ENCODE measurements around the gene MAP3K10.
A peak's percentile ranks its signal among the peaks of the same experiment; 100 is the strongest.
"Not testable (repeated sequence)": the region's sequence is repeated elsewhere in the genome, so short reads cannot be mapped to it uniquely, and the experiment has no call there.

Gene MAP3K10

DNA sequence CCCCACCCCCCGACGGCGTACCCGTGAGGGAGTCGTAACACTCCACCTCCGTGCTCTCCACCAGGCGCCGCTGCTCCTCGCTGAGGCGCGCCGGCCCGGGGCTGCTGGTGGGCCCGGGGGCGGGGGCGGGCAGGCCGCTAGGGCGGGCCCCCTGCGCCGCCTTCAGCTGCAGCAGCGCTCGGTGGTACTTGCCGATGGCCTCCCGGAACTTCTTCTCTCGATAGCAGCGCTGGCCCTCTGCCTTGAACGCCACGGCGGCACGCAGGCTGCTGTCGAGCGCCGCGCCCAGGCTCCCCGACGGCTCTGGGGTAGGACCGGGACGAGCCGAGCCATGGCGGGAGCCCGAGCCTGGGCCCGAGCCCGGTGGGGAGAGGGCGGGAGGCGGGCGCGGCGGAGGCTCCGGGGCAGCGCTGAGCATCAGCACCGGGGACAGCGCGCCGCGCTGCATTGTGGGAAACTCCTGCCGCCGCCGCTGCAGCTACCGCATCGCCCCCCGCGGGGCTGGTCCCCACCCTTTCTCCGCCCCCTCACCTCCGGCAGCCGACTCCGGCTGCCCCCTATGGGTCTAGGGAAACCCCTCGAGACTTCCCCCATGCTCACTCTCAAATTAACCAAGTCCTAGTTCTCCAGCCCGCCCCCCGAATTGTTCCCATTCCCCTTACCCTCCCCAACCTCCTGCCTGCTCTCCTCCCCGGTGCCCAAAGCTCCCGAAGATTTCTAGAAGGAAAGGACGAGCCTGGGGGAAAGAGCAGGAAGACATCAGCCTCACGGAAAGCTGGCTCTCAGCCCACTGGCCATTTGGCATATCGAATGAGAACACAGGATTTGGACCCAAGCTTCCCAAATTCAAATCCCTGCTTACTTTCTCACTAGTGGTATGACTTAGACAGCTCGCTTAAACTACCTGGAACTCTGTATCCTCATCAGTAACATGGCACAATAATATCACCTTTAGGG is 27.0 kb downstream of the MAP3K10 start, which contains the start of gene TTC9B:
TSS of gene TTC9B (minus strand) at position 451 of the 957 bp plus-strand sequence. CDS start at position 448, 3 bp downstream.
- DNase-seq, result no peak

DNA sequence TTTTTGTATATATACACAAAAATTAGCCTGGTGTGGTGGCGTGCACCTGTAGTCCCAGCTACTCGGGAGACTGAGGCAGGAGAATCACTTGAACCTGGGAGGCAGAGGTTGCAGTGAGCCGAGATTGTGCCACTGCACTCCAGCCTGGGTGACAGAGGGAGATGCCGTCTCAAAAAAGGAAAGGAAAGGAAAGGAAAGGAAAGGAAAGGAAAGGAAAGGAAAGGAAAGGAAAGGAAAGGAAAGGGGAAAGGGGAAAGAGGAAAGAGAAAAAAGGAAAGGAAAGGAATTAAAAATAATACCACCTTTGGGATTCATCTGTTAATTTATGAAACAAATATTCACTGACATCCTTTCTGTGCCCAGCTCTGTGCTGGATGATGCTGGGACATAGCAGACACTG is 27.8 kb downstream of the MAP3K10 start:
- not testable (repeated sequence) for DNase-seq

DNA sequence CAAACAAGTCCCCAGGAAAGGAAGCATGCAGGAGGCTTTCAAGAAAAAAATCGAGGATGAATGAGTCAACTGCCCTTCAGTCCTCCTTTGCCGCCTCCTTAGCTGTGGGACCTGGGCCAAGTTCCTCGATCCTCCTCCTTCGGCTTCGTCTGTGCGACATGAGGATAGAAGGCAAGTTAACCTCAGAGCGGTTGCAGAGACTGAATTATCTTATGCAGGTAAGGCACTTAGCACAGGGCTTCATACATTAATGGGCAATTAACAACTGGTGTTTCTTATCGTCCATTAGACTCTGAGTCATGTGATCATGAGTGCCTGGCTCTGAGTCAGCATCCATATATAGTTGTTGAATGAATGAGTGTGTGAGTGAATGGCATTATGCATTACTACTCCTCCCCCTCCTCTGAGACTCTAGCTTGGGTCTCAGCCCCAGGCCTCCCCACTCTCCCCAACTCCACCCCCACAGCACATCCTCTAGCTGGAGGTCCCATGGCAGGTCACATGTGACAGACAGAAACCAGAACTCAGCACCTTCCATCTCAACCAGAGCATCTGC is 28.6 kb downstream of the MAP3K10 start:
- peak; percentile 35 for DNase-seq

DNA sequence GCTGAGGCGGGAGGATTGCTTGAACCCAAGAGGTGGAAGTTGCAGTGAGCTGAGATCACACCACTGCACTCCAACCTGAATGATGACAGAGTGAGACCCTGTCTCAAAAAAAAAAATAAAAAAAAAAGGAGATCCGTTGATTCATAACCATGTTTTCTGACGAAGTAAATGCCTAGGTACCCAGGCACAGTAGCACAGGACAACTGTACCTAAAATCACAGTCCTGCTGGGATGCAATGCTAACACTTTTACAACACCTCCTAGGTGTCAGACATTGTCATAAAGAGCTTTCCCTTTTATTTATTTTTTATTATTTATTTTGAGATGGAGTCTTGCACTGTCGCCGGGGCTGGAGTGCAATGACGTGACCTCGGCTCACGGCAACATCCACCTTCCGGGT is 29.4 kb downstream of the MAP3K10 start:
- no peak for DNase-seq

DNA sequence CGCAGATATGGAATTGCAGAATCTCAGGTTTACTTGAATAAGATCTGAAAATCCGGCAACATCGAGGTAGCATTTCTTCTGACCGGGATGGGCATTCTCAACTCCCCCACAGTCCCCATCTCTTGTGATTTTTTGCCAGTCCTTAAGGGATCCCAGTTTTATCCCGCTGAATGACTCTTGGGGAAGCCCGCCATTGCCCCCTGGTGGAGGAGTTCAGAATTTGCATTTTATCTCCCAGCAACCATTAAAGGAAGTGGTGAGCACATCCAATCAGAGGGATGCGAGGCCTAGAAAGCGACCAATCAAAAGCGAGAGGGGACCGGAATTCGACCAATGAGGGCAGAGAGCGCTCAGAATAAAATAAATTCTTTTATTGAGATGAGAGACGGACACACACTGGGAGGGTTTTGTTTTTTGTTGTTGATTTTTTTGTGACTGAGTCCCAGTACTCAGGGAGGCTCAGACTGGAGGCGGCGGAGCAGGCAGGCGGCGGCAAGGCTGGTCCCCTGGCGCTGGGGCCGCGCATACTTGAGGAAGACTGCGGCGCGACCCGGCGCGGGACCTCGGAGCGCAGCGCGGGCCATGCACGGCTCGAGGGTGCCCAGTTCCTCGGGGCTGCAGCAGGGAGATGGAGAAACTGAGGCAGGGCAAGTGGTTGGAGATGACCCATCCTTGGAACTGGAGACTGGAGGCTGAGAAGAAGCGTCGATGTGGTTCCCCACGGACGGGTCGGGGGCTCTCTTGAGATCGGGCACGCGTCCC is 30.8 kb downstream of the MAP3K10 start:
- peak; percentile 47 for DNase-seq

DNA sequence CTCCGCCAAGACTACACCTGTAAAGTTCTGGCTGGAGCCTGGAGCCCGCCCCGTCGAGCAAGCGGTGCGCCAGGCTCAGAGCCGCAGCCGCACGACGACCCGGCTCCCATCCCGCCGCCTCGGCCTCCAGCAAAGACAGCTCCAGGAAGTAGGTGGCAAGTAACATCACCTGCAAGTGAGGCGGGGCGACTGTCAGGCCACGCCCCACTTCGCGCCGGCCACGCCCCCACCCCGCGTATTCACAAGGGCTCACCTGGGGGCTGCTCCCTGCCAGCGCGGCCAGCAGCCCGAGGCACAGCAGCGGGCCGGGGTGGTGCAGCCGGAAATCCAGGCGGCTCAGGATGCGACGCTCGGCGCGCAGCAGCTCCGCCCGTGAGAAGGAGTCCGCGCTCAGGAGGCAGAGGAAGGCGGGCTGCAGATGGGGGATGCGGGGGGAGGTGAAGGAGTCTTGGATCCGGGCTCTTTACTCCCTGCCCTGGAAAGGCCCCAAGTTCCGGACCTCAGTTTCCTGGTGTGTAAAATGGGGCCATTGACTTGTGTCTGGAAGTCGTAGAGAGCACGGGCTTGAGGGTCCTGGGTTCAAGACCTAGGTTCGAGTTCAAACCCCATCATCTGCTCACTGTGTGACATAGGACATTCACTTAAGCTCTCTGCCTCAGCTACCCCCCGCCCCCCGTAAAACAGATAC is 32.1 kb downstream of the MAP3K10 start:
- DNase-seq, result no peak

DNA sequence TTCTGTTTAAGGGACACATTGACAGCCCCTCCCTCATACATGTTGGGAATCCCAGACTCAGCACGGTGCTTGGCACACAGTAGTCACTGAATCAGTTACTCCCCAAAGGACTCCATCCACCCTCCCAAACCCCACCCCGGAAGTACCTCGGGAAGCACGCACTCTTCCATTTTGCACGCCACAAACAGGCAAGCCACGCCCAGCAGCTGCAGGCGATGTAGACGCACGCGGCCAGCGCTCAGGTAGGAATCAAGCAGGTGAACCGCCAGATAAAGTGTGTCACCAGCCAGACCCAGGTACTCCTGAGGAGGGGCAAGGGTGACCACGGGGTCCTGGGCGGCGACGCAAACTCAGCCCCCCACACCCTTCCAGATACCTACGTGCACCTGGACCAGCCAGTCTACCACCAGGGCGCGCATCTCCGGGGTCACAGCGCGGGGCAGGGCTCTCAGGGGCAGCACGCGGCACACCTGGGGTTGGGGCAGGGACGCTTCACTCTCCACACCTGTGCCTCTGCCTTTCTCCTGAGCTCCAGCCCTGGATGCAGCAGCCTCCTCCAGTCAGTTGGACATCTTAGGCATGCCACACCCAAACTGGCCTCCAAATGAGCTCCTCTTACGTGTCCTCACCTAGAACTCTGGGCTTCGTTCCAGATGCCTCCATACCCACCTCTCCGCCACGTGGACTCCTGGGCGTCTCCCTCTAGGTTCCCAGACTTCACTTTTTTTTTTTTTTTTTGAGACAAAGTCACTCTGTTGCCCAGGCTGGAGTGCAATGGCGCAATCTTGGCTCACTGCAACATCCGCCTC is 33.3 kb downstream of the MAP3K10 start:
- DNase-seq, result no peak

DNA sequence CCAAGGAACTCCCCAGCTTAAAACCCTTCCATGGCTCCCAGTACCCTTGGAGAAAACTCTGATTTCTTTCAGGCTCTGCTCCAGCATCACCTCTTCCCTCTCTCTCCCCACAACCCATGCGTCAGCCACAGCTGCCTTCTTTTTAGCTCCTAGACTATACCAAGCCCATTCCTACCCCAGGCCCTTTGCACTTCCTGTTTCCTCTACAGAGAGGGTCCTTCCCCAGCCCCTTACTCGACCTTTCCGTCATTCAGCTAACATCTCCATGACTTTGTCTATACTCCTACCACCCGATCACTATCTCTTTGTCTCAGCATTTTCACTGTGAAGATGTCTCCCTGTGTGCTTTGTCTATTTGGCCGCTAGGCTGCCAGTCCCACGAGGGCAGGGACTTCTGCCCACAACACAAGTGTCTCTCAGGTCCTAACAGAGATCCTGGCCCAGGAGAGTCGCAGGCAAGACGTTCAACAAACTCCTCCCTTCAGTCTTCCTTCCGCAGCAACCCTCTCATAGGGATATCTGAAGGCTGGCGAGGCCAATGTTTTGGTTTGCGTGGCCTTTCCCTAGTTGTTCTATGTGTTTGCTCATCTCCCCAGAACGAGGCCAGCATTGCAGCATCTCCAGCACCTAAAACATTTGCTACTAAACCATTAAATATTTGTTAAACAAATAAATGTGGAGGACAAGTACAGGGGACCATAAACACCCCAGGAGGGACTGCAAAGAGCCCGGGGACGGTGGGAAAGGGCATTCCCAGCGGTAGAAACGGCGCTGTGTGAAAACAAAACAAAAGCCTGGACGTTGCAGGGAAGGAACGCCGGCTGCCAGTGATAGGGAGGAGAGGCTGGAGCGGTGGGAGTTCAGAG is 34.4 kb downstream of the MAP3K10 start:
- no peak for DNase-seq

DNA sequence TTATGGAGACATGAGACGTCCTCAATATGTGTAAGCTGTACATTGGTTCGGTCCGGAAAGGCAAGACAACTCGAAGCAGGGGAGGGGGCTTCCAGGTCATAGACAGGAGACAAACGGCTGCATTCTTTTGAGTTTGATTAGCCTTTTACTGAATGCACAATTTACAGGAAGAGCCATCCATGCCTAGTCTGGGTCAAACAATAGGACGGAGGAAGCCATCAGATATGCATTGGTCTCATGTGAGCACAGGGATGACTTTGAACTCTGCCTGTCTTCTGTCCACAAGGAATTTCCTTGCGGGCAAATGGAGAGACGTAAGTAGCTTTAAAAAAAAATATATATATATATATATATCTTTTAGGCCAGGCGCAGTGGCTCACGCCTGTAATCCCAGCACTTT is 37.1 kb downstream of the MAP3K10 start:
- no peak for DNase-seq

DNA sequence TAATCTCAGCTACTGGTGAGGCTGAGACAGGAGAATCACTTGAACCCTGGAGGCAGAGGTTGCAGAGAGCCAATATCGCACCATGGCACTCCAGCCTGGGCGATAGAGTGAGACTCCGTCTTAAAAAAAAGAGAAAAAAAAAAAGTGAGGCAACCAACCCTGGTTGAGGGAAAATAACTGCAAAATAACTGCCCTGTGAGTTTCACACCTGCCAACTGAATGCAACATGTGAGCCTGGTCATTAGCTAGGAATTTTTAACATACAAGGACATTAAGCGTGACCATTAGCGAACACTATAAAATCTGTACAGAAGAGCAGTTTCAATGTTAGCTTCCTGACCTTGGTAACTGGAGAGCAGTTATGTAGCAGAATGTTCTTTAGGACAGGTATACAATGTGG is 37.6 kb downstream of the MAP3K10 start:
- no peak for DNase-seq

DNA sequence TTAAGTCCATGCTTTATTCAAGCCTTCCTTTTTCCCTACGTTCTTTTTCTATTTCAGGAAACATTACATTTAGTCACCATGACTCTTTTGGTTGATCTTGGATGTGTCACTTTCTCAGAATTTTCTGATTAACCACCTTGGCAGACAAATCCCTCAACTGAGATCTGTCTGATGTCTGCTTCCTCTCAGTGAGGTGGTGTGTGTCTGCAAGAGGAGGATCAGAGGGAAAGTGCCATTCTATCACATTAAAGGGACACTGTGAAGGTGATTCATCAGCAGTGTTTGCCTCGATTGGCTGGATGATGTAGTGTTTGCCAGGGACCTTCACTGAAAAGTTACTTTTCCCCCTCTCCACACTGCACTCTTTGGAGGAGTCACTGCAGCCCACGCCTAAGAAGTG is 38.3 kb downstream of the MAP3K10 start:
- DNase-seq, result no peak

DNA sequence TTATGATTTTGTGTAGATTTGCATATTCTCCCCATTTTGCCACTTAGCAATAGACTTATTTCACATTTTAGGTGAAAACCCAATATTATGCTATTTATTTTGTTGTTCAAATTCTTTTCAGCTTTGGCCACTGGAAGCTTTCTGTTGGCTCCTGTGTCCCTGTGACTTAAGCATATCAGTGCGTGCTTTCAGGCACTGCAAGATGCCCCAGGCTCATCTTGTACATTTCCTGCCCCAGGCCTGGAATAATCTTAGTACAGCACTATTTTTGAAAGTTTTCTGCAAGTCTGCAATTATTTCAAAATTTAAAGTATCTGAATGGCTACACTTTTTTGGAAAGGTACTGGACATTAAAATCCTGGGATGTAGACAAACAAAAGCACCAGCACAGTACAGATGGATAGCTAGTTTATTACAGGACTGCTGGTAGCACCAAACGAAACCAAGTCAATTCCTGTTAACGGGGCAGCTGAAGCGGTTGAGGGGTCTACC is 38.7 kb downstream of the MAP3K10 start:
- DNase-seq, result no peak

DNA sequence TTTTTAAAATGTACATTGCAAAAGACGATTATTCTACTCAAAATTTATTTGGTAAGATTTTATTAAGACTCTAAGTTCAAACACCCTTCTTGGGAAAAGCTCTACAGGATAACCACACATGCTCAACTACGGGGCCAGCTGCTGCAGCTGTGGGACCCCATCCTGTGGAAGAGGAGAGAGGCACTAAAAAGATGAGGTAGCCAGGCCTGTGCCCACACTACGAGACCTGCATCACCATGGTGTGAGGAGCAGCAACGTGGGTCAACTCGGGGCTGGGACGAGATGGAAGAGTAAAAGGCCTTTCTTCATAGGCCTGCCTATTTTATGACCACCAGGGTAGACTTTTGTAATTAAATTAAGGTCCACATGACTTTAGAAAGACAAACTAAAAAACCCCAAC is 39.8 kb downstream of the MAP3K10 start:
- DNase-seq, result no peak

DNA sequence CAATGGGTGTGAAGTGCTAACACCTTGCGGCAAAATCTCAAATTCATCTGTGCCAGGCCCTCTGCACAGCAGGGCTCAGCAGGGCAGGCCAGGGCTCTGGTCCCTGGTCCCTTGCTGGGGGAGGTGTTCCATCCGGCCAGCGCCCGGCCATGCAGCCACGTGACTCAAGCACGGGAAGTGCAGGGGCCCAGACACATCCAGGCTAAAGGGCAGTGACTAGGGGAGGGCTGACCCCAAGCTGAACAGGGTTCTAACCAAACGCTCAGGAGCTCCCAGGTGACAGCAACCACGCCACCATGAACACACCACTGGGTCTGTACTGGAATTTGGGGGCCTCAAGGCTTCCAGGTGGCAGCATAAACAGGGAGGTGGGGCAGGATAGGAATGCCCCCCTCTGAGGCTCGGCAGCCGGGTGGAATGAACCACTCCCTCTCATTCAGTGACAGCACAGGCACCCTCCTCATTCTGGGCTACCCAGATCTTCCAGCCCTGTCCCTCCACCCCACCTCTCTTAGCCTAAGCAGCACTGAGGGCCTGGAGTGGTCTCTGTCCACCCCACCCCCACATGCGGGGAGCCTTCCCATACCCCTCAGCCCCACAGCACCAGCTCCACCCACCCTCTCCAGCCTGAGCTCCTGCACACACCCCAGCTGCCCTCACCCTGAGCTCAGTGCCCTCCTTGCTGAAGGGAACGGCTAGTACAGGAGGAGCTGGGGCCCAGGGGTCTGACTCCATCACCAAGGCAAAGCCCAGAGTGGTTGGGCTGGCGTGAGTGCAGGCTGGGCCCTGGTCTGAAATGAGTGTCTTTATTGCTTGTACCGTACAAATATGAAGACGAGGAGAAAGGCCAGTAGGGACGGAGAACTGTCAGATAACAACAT is 40.6 kb downstream of the MAP3K10 start:
- no peak for DNase-seq

DNA sequence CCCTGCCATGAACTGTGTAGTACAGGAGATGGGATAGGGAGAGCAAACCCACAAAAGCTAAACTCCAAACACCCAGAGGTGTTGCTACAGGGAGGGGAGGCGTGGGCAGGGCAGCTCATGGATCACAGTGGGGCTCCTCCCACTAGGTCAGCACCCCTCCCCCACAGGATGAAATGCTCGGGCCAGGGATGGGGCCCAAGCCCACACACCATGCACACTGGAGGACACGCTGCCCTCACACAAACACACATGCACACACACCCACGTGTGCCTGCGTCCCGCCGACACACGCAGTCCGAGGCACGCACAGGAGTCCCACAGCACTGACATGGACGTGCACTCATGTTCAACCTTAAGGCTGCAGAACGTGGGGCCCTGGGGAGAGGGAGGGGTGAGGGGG is 41.3 kb downstream of the MAP3K10 start:
- DNase-seq, result no peak

DNA sequence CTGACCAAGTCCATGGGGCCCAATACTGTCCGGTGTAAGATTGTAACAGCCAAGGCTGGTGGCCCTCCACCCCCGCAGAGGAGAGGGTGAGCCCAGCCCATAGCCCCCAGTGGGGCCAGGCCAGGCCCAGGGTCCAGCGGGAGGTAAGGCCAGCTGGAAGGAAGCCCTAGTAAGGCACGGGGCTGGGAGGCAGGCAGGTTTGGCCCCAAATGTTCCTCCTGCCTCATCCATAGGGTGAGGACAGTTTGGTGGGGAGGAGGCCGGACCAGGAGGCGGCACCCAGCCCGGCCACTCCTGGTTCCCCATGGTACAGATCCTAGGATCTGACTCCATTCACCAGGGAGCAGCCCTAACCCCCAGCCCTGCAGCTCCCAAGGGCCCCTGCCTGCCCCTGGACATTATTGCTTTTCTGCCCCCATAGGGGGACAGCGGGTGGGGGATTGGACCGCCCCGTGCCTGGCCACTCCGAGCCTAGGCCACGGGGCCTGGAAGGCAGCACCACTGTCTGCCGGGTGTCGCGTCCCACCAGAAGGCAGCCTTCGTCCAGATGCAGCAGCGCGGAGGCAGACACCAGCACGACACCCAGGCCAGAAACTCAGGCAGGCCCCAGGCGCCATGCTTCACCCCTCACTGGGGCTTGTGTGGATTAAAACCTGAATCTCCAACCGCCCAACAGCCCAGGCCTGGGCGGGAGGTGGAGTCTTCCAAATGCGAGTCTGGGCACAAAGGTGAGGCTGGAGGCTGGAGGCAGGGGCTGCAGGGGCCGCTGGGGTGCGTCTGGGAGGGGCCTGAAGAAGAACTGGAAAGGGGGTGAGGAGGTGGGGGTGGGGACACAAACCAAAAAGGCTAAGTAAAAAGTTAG is 42.0 kb downstream of the MAP3K10 start:
- no peak for DNase-seq

DNA sequence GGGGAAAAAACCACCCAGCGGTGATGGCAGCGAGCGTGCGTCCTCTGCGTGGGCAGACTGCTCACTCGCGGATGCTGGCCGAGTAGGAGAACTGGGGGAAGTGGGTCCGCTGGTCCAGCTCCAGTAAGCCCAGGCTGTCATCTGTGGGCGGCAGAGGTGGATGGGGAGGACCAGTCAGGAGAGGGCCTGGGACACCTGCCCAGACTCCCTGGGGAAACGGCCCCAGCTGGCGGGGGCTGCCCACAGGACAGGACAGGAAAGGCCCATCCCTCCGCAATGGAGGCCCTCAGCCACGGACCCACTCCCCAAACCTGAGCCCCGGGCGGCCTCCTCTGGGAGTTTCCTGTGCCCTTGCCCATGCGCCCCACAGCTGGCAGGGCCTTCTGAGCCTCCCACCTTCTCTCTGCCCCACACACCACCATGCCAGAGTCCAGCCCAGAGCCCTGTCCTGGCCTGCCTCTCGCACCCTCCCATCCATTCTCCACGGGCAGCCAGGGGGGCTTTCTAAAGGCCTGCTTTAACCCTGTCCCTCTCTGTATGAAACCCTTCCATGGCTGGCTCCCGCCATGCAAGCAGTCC is 42.7 kb downstream of the MAP3K10 start:
- DNase-seq, result no peak

DNA sequence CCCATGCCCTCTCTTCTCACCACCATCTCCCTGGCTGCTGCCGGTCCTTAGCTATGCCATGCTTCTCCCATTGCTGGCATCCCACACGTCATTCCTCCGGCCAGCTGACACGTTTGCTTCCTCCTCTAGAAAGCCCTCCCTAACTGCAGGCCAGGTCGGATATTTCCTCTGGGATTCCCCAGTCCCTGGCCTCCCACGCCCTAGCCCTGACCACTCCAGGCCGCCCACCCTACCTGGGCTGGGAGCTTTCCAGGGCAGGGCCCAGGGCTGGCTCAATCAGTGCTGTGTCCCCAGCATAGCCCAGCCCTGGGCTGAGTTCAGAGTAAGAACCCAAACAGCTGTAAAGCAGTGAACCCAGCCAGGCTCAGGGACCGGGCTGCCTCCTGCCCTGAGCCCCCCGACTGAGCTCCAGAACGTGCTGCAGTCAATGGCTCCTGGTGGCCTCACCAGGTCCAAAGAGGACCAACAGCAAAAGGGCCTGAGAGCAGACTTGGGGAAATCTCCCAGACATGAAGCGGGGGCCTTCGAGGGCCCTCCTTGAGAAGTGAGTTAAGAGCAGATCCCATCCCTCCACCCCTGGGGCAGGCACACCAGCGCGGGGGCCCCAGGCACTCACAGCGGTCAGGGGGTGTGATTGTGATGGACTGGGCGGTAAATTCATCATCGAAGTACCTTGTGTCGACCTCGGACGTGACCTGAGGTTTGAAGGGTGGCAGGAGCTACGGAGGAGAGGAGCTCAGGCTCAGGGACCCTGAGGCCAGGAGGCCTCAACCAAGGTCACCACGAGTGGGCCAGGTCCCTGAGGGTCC is 43.4 kb downstream of the MAP3K10 start:
- DNase-seq, result no peak
